Measurements from ENCODE around the gene DENND1B.

- TF ChIP-seq CTCF (IDR thresholded peaks at IDR 0.05; ENCODE audit: low read depth, low read length) (no peak), EZH2phosphoT487 (IDR thresholded peaks at IDR 0.05; ENCODE audit: low read depth) (no peak)
These were observed 24.9 kb downstream of the DENND1B start for GRCh38 chr1:197750366-197750765.

Data from OCI-LY3 (cell line).